Left renal pelvis (tissue), 4 donors: ENCODE measurements around the gene PNKD. TPM values are rescaled to one million over a fixed set of nuclear protein-coding genes. Genes with fewer than 3 reads are reported as not detected.
"Not testable (repeated sequence)": the region's sequence is repeated elsewhere in the genome, so short reads cannot be mapped to it uniquely, and the experiment has no call there.

Experiments used
- DNase-seq, 4 donors: peaks; one replicate each; pipeline ENCODE4 v3.0.0-alpha.2; 2013; ENCODE audit warnings: low read depth in 4 of 4, low spot score in 3 of 4
- polyA plus RNA-seq, 4 donors: library from polyadenylated mRNA; unstranded; fragments of 120-200 nt; gene quantifications; one replicate each; pipeline ENCODE4 v1.2.1, GENCODE V29; 2013; ENCODE audit not compliant: insufficient read length in 4 of 4

The PNKD gene
- polyA plus RNA-seq, 4 donors: 46.5 to 127 (median 96.1) TPM

DNA sequence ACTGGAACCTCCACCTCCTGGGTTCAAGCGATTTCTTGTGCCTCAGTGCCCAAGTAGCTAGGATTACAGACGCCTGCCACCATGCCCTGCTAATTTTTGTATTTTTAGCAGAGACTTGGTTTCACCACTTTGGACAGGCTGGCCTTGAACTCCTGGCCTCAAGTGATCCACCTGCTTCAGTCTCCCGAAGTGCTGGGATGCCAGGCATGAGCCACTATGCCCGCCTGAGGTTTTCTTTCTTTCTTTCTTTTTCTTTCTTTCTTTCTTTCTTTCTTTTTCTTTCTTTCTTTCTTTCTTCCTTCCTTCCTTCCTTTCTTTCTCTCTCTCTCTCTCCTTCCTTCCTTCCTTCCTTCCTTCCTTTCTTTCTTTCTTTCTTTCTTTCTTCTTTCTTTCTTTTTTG is 44.4 kb downstream of the PNKD start:
- DNase-seq: not testable (repeated sequence)

DNA sequence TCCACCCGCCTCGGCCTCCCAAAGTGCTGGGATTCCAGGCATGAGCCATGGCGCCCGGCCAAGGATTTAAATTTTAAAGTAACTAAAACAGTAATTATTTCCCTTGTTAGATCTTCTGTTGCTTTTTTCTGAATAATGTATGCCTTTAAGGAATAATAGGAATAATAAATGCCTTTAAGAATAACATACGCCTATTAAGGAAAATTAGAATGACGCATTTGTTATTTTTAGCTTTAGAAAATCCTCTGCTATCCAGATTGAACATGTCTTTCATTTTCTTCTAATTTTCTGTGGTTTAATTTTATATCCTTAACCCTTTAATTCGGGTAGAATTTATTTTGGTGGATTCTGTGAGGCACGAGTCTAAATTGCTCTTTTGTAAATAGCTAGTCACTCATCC is 45.1 kb downstream of the PNKD start:
- no peak for DNase-seq

DNA sequence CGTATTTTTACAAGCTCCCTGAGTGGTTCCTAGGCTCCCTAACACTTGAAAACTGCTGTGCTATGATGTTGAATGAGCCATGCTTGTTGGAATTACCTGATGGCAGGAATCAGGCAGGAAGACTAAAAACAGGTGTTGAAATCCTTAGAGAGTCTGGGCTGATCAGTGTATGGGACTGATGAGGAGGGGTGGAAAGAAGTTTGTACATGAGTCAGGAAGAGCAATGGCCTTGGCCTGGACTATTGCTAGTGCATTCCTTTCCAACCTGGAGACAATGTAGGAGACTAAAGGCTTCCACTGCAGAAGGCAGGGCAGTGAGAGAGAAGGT is 46.9 kb downstream of the PNKD start:
- no peak for DNase-seq

DNA sequence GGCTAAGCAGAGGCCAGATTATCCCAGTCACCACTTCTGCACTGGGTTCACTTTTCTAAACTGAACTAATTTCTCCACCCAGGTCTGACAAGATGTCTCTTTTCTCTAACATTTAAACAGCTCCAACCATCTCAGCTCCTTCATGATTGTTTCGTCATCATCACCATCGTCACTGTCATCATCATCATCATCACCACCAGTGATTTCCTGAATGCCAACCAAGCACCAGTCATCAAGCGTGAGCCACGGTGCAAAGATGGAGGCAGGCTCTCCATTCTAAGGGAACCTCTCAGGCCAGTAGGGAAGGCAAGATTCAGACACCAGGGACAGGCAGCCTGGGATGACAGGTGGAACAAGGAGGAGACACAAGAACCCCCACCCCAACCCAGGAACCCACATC is 47.5 kb downstream of the PNKD start:
- no peak for DNase-seq

DNA sequence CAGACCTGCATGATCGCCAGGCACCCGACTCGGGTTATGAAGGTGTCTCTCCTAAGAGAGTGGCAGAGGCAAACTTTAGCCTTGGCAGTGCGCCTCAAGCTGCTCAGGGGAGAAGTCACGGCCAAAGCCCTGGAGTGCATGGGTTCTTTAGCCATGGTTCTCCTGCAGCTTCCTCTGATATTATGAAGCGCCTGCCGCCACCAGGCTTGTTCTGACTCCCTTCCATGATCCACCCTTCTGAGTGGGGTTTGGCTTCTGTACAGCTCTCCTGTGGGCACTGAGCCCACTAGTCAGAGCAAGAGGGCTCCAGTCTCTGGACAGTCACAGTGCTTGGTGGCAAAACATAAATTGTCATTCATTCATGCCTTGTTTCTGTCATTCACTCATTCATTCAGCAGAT is 47.9 kb downstream of the PNKD start:
- no peak for DNase-seq

DNA sequence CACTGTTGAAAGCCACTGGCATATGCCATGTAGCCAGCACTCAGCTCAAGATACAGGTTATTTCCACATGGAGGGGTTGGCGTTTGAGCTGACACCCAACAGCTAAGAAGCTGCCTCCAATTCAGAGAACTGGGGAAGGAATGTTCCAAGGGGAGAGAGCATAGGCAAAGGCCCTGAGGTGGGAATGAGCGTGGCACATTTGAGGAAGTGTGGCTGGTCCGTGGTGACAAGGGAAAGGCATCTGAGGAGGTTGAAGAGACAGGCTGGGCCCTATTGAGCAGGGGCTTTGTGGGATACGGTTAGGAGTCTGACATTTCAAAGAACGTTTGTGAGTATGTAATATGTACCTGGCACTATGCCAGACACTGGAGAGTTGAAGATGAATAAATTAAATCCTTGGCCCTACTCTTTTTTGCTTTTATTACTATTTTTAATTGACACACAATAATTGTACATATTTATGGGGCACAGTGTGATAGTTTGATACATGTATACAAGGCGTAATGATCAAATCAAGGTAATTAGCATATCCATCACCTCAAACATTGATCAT is 49.6 kb downstream of the PNKD start:
- DNase-seq: no peak

DNA sequence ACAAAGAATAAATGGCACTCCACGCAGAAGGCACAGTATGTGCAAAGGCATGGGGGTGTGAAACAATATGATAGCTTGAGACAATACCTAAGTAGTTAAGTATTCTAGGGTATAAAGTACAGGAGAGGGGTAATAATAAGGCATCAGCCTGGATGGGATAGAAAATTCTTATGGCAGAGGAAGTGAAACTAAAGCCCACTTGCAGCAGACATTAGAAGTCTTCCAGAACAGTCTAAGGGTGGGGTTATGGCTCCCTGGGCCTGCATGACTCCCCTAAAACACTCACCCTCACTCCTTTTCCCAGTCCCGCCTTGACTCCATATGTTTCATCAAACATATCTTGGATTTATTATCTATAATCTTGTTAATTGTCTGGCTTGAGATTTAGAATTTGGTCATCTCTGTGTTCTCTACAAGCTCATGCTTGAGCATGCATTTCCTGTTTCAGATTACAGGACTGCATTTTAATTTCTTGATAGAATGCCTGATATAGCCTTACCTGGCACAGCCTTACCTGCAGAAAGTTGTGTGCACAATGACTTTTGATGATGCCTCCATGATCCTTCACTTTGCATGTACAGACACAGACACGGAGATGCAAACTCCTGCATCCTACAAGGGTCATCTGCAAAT is 50.5 kb downstream of the PNKD start:
- no peak for DNase-seq

DNA sequence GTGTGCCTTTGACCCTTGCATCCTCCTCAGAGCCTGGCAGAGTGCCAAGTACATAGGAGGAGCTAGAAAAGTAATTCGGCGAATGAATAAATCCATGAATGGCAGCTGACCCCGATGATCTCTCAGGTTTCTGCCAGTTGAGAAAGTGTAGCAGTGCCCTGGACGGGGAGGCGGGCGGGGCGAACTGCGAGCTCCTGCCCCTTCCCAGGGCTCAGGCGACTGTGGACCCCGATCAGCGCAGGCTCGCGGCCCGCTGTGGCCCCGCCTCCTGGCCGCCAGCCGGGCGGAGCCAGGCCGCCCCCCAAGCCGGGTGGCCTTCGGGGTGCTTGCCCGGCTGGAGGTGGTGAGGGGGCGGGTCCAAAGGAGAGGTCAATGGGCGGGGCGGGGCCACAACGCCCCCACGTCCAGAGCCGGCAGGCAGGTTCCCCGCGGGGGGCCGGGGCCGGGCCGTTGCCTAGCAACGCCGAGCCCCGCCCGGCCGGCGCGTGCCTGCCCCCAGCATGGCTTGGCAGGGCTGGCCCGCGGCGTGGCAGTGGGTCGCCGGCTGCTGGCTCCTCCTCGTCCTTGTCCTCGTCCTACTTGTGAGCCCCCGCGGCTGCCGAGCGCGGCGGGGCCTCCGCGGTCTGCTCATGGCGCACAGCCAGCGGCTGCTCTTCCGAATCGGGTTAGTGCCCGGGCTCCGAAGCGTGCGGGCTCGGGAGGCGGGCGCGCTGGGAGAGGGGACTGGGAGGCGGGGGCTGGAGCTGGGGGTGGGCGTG is 52.6 kb downstream of the PNKD start:
- peak; percentile 86 to 91 (median 88) for DNase-seq

DNA sequence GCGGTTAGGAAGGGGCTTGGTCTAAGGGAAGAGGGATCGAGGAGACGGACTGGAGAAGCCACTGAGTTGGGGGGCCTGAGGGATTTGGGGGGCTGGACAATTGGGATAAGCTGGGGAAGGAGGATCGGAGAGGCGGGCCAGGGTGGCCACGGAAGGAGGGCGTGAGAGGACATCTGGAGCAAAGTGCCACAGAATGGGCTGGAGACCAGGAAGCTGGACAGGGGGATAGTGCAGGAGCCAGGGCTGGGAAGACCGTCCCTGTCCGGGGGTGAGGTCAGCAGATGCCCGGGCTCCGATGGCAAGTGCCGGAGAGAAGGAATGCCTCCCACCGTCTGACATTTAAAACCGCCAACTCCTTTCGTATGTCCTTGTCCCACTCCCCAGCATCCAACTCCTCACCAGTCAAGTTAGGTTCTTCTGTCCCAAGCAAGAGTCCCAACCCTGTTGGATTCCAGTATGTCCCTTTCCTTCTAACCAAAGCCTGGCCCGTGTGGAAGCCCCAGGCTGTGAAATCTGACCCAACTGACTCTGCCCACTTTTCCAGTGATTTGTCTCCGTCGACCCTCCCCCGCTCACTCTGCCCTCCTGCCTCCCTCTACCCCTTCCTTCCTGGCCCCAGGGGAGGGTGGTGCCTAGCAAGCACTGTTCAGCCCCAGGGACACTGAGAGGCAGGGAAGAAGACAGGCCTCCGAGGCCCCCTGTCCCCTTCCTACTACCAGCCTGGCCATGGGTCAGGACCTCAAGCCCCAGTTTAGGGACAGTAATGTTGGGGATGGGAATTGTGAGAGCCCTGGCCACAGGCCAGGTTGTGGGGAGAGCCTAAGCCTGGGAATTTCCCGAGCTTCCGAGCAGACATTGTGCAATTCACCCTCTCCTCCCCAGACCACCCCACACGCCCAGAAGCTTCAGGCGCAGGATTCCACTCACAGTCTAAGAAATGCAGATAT is 53.5 kb downstream of the PNKD start:
- peak in 2 of 4 donors; percentile 57 to 64 for DNase-seq

DNA sequence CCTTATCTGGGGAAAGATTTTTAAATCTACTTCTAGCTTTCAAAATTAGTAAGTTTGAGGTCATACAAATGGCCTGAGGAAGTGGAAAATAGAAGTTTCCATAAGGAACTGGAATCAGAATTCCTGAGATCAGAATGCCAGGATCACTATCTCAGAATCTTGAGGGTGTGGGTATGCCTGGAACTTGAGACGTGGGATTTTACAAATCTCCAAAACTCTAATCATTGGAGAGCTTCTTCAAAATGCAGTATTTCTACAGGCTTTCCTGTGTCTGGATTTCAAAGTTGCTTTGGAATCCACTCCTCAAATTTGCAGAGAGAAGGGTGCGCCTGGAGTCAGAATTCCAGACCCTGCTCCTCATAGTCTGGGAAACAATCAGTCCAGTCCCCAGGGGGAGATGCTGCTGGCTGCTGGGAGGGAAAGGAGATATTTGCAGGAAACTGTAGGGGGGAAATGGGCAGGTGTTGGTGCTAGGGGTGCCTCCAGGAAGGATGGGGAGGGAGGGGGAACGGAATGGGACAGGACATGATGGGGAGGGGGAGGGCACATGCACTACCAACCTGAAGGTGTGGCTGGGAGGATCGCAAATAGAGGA is 55.3 kb downstream of the PNKD start:
- no peak for DNase-seq

DNA sequence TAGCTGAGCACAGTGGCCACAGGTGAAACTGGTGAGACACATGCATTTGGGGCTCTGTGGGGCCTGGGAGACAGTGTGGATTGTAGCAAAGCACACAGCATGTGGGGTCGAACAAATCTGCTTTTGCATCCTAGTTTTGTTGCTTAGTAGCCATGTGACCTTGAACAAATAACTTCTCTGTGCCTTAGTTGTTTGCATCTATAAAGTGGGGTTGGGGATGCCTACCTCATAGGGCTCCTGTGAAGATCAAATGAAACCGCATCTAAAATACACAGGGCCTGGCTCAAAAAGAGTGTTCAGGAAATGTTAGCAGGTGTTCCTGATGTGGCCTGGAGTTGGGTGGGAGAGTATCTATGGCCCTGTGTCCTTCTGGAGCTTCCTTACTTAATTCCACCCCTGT is 56.0 kb downstream of the PNKD start:
- no peak for DNase-seq

DNA sequence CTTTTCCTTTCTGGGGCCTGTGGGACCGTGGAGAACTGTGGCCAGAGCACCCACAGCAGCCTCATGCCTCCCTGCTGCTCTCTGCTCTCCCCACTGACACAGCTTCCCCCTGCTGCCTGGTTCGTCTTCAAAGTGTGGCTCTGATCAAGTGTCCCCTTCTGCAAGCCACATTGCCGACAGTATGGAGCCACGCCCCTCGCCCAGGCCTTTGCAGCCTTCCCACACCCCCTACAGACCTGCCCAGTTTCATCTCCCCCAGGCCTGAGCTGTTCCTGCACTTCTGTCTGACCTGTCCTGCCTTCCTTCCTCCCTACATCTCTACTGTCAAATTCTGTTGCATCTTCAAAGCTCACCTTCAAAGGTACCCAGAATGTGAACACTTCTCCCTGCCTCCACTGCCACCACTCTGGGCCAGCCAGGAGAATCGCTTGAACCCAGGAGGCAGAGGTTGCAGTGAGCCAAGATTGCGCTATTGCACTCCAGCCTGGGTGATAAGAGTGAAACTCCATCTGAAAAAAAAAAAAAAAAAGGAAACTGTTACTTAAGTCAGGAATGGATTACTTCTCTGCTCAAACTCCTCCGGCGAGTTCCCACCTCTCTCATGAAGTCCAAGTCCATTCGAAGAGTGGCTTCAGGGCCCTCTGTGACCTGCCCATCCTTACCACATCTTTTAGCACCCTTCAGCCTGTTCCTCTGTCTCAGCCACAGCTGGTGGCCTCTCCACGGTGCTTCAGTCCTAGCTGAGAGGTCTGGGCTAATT is 57.3 kb downstream of the PNKD start:
- no peak for DNase-seq

DNA sequence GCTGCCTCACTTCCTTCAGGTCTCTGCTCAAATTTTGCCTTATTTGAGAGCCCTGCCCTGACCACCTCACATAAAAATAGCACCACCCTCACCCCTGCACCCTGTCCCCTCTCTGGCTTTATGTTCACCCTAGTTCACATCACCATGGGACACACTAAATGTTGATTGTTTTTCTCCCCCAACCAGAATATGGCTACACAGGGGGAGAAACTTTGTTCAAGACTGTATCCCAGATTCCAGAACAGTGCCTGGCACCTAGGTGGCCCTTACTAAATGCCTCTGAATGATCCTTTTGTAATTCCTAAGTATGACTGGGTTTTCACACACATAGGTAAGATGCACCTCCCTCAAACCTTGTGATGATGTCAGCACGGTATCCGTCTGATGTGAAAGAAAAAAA is 58.0 kb downstream of the PNKD start:
- no peak for DNase-seq

DNA sequence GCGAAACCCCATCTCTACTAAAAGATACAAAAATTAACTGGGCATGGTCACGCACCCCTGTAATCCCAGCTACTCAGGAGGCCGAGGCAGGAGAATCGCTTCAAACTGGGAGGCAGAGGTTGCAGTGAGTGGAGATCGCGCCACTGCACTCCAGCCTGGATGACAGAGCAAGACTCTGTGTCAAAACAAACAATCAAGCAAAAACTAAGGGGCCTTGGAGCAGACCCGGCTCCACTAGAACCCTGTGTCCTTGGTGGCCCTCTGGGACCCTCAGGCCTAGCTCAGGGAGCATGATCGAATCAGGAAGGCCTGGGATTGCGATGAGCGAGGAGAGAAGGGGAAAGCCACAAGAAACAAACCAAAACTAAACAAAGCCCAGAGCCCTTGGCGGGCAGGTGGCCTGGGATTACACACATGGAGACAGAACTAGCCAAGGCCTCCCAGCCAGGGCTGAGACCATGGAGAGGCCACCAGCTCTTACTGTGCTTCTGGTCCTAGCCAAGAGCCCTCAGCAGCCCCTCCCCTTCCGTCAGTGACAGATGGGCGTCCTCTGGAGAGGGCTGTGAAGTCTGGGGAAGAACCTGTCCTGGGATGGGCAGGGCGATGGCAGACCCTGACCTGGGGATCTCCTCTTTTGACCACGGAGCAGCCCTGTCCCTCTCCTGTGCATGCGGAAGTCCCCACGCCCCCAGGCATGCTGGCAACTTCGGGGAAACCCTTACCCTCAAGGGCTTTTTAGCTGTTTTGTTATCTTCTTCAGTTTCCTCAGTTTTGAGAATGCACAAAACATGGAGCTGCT is 58.9 kb downstream of the PNKD start:
- DNase-seq: no peak

DNA sequence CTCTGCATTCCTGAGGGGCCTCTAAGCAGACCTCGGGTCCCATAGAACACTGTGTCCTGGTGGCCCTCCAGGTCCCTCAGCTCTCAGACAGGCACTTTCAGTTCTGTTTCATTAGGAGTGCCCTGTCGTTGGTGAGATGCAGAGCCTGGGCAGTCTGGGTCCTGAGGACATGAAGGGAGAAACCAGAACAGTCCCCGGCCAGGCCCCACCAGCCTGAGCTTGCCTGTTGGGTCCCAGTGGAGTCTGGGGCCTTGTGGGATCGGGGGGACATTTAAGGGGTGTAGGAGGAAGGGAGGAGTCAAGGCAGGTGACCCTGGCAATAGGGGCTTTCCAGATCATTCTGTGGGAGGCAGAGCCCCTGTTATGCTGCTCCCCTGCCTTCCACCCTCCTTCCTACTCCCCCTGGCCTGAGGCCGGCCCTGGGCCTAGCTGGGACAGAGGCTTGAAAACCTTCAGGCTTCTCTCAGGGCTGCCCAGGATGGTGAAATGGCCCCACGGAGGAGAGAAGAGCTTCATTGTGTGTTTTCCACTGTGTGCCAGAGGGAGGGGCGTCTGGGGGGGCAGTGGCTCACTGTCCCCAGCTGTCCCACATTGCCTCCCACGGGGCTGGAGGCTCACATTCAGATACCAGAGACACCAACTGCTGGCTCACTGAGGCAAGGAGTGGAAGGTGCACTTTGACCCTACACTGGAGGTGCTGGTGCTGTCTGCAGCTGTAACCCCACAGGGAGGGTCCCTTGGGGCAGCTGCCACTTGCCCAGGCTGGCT is 59.7 kb downstream of the PNKD start:
- no peak for DNase-seq

DNA sequence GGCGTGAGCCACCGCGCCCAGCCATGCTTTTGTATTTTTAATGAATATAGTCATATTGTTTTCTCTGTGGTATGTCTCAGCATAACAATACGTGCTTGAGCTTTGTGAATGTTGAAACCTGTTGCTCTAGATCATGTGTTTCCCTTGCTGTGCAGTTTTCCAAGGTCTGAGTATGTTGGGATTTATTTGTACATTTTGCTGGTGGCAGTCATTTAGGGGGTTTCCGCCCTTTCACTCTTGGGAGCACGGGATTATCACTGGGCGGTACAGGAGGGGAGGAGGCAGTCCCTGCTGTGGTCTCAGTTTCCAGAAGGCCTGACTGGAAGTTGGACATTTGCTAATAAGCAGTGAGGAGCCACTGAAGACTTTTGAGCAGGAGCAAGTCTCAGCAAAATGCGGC is 61.4 kb downstream of the PNKD start:
- DNase-seq: no peak

DNA sequence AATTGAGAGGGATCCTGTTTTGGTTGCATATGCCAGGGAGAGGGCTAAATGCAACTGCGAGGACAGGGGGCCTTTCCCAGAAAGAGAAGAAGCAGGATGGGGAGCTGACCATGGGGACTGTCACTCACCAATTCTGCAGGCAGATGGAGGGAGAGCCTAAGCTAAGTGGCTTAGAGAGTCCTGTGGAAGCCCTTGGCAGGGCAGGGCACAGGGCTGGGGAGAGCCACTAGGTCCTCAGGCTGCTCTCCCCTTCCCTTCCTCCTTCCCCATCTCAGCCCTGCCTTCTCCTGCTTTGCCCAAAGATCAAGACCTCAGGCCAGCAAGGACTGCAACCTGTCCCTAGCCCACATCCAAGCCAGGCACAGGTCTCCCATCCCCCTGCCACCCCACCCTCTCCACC is 62.0 kb downstream of the PNKD start:
- no peak for DNase-seq

DNA sequence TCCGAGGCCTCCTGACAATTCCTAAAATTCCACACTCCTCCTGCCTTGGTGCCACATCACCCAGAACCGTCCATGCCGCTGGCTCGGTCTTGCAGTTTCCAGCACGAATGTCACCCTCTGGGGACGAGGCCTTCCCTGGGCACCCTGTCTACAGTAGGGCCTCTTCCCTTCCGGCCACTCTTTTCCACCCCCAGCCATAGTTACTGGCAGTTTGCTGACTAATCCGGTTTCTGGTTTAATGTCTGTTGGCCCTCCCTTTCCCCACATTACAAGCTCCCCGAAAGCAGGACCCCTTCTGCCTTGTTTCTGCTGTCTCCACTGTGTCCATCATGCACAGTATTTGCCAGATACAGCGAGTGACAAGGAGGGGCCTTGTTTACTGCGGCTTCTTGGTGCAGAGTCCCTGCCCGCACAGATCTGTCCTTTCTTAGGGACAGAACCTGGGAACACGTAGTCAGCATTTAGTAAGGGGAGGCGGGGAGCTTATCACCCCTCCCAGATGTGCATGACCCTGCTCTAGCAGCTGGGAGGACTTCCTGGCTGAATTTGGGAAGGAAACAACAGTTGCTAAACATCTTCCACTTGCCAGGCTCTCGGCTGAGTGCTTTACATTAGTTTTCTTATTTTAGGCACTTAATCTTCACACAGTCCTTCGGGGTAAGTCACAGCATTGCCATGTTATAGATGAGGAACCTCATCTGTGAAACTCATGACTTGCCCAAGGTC is 62.8 kb downstream of the PNKD start:
- no peak for DNase-seq
